Uterus (tissue), 4 donors: ENCODE results near the gene RNGTT. TPM values are rescaled to one million over a fixed set of nuclear protein-coding genes. Genes with fewer than 3 reads are reported as not detected.
"Not testable (repeated sequence)": the region's sequence is repeated elsewhere in the genome, so short reads cannot be mapped to it uniquely, and the experiment has no call there.

ENCODE experiments used
- DNase-seq, 2 donors: peaks; one replicate each; pipeline ENCODE4 v3.0.0-alpha.2; 2019 to 2020
- H3K27ac ChIP-seq, 2 donors: fragments of 200-600 bp; sonication (generic); 1 replicate in 1 of 2; 2 replicates in 1 of 2; pipeline ENCODE4 v1.5.1; 2016 to 2018
- H3K27me3 ChIP-seq, 2 donors: fragments of 200-600 bp; sonication (generic); one replicate each; pipeline ENCODE4 v1.5.1; 2018 to 2019; ENCODE audit warnings: control low read depth in 1 of 2
- H3K36me3 ChIP-seq, 2 donors: fragments of 200-600 bp; sonication (generic); one replicate each; pipeline ENCODE4 v1.5.1; 2019; ENCODE audit warnings: control low read depth in 1 of 2
- H3K4me1 ChIP-seq, 2 donors: fragments of 200-600 bp; sonication (generic); one replicate each; pipeline ENCODE4 v1.5.1; 2018 to 2019; ENCODE audit warnings: control low read depth in 1 of 2
- H3K4me3 ChIP-seq, 2 donors: fragments of 200-600 bp; sonication (generic); 1 replicate in 1 of 2; 2 replicates in 1 of 2; pipeline ENCODE4 v1.5.1; 2018 to 2019; ENCODE audit warnings: mild to moderate bottlenecking in 1 of 2
- H3K9me3 ChIP-seq, 2 donors: fragments of 200-600 bp; sonication (generic); one replicate each; pipeline ENCODE4 v1.5.1; 2019; ENCODE audit warnings: control low read depth in 1 of 2
- POLR2A ChIP-seq, 2 donors: fragments of 450-650 bp; IDR thresholded peaks; one replicate each; pipeline ENCODE4 v1.6.1; 2016; ENCODE audit warnings: antibody characterized with exemption in 2 of 2, mild to moderate bottlenecking in 1 of 2, moderate library complexity in 1 of 2
- intact Hi-C: fragments of 100-400 bp; cut with DNase I; formaldehyde crosslinking; loops from one replicate; pipeline ENCODE4 v1.15.1; 2023; ENCODE audit warnings: low total_unique reads
- total RNA-seq, 4 donors: library from RNA; depleted of rRNA in 3 of 4; stranded (reverse); fragments of >200 nt in 3 of 4; gene quantifications; one replicate each; pipeline versions ENCODE4 v1.1.0 to v1.2.4, GENCODE V29; 2014 to 2023
- TF ChIP-seq, protein P1 (sequence below), 4 experiments: fragments of 200-600 bp in 2 of 4; fragments of 450-650 bp in 2 of 4; sonication (generic) in 2 of 4; IDR thresholded peaks; one replicate each; pipeline ENCODE4 v1.5.1; 2016 to 2019; ENCODE audit warnings: antibody characterized with exemption in 4 of 4, mild to moderate bottlenecking in 2 of 4, moderate library complexity in 1 of 4
- donor health status: DM: yes; HTN: yes; CAD: no.

The RNGTT gene
- total RNA-seq, 4 donors from 2014 or later = 7.4 to 45.7 (median 16.1) TPM

DNA sequence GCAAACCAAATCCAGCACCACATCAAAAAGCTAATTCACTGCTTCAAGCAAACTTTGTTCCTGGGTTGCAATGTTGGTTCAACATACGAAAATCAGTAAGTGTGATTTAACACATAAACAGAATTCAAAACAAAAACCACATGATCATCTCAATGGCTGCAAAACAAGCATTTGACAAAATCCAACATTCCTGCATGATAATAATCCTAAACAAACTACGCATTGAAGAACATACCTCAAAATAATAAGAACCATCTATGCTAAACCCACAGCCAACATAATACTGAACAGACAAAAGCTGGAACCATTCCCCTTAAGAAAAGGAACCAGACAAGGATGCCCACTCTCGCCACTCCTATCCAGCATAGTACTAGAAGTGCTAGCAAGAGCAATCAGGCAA lies 49.9 kb downstream of the RNGTT start:
- H3K27ac ChIP-seq = no peak overlapping the region
- intact Hi-C loops = no loop called here

DNA sequence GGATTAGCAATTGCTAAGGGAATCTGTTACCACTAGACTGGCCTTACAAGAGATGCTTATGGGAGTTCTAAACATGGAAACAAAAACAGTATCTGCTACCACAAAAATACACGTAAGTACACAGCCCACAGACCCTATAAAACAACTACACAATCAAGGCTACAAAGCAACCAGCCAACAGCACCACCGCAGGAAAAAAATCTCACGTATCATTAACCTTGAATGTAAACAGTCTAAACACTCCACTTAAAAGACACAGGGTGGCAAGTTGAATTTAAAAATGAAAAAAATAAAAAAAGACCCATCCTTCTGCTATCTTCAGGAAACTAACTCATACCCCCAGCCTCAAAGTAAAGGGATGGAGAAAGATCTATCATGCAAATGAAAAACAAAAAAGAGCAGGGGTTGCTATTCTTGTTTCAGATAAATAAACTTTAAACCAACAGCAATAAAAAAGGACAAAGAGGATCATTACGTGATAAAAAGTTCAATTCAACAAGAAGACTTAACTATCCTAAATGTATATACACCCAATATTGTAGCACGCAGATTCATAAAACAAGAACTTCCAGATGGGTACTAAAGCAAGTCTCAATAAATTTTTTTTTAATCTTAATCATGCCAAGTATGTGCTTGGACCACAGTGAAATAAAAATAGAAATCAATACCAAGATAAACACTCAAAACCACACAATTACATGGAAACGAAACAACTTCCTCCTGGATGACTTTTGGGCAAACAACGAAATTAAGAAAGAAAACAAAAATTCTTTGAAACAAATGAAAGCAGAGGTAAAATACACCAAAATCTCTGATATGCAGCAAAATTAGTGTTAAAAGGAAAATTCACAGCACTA lies 52.3 kb downstream of the RNGTT start:
- TF ChIP-seq, protein P1, sequence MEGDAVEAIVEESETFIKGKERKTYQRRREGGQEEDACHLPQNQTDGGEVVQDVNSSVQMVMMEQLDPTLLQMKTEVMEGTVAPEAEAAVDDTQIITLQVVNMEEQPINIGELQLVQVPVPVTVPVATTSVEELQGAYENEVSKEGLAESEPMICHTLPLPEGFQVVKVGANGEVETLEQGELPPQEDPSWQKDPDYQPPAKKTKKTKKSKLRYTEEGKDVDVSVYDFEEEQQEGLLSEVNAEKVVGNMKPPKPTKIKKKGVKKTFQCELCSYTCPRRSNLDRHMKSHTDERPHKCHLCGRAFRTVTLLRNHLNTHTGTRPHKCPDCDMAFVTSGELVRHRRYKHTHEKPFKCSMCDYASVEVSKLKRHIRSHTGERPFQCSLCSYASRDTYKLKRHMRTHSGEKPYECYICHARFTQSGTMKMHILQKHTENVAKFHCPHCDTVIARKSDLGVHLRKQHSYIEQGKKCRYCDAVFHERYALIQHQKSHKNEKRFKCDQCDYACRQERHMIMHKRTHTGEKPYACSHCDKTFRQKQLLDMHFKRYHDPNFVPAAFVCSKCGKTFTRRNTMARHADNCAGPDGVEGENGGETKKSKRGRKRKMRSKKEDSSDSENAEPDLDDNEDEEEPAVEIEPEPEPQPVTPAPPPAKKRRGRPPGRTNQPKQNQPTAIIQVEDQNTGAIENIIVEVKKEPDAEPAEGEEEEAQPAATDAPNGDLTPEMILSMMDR (IDR thresholded peaks at IDR 0.05) = no peak
- TF ChIP-seq POLR2A (IDR thresholded peaks at IDR 0.05) = no peak
- Histone ChIP-seq H3K36me3 (no peaks in the 10 kb centered on the region), H3K4me1 (no peaks in the 10 kb centered on the region), H3K9me3 (no peaks in the 10 kb centered on the region), H3K4me3 (no peak overlapping the region), H3K27me3 (no peaks in the 10 kb centered on the region), H3K27ac (no peak overlapping the region)
- no peak for DNase-seq
- intact Hi-C loops = no loop called here

More for the DNA sequence above, 49.9 kb downstream of the RNGTT start:
- Histone ChIP-seq H3K9me3 (no peaks in the 10 kb centered on the region), H3K27me3 (no peaks in the 10 kb centered on the region), H3K36me3 (no peaks in the 10 kb centered on the region), H3K4me3 (no peak overlapping the region), H3K4me1 (no peaks in the 10 kb centered on the region)
- no peak for DNase-seq
- TF ChIP-seq POLR2A (IDR thresholded peaks at IDR 0.05) = no peak
- TF ChIP-seq, protein P1 (IDR thresholded peaks at IDR 0.05) = no peak

DNA sequence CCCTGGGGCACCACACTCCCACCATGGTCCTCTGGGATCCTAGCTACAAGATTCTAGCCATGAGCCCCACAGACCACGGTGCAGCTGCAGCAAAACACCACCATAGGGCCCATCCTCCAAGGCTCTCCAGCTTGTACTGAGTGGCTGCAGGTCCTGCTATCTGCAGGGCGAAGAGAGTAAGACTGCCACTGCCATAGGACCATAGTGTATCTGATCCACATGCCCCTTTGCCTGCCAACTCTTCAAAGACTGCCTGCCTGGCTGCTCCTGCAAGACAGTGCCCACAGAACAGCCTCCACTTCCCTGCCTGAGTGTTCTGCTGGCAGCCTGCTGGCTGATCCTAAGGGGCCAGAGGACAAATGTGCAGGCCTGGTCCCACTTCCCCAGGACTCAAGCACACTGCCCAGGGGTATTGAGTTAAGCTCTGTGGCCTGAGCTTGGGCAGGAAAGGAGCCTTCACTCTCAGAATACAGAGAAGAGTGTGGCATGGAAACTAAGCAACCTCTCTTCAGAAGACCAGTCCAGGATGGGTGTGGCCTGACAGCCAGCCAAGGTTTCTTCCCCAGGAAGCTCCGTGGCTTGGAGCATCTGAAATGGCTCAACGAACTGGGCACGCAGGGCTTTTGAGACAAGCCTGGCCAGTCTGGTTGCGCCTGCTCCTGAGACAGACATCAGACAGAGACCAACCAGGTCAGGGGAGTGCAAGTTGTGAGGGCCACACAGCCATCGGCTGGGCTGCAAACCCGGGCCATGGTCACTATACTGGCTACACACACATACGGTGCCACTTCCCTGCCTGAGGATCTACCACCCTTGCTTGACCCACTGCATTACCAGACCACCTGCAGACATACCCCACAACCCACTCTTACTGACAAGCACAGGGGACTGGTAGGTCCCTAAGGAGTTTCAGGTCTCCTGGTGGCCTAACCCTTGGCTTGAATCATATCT lies 54.5 kb downstream of the RNGTT start:
- no peaks in the 10 kb centered on the region for H3K36me3 ChIP-seq
- H3K4me1 ChIP-seq = no peaks in the 10 kb centered on the region
- no peak for TF ChIP-seq POLR2A (IDR thresholded peaks at IDR 0.05)
- TF ChIP-seq, protein P1 (IDR thresholded peaks at IDR 0.05) = no peak
- no peaks in the 10 kb centered on the region for H3K9me3 ChIP-seq
- no peak overlapping the region for H3K4me3 ChIP-seq
- H3K27me3 ChIP-seq = no peaks in the 10 kb centered on the region
- H3K27ac ChIP-seq = no peak overlapping the region
- intact Hi-C loops = no loop called here
- DNase-seq = no peak

DNA sequence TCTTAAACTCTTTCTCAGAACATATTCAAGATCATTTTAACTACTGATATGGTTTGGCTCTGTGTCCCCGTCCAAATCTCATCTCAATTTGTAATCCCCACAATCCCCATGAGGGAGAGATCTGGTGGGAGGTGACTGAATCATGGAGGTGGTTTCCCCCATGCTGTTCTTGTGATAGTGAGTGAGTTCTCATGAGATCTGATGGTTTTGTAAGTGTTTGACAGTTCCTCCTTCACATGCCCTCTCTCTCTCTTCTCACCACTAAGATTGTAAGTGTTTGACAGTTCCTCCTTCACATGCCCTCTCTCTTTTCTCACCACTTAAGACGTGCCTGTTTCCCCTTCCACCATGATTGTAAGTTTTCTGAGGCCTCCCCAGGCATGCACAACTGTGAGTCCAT lies 56.3 kb downstream of the RNGTT start:
- H3K9me3 ChIP-seq, H3K27me3 ChIP-seq, H3K4me1 ChIP-seq, DNase-seq, H3K27ac ChIP-seq, intact Hi-C loops, H3K36me3 ChIP-seq, H3K4me3 ChIP-seq: not testable (repeated sequence)

DNA sequence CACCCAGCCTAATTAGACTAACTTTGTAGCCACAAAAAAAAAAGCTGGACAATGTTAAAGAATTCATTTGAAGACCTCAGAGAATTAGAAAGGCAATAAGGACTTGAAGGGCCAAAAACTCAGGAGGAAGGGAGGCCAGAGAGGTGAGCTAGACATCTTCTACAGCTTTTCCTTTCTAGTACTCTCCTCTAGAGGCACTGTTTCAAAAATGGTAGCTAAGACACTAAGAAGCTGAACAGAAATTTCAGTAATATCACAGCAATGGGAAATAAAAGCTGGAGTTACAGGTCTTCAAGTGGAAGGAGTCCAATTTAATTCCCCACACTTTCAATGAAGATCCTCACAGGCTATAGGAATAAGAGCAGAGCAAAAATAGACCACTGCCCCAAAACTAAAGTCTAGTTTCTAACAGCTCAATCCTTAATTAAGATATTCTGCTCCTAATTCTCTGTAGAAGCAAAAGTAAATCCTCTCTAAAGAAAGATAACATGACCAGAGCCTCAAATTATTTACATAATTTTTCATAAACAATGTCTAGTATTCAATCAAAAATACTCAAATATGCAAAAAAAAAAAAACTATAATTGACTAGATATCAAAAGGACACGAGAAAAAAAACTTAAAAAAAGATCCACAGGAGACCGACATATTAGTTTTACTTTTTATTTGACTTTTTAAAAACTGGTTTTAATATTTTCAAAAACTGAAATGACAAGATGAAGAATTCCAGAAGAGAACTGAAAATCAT lies 63.7 kb downstream of the RNGTT start:
- TF ChIP-seq, protein P1 (IDR thresholded peaks at IDR 0.05) = no peak
- TF ChIP-seq POLR2A (IDR thresholded peaks at IDR 0.05) = no peak
- no peak overlapping the region for H3K4me3 ChIP-seq
- H3K36me3 ChIP-seq = no peaks in the 10 kb centered on the region
- H3K4me1 ChIP-seq = no peaks in the 10 kb centered on the region
- H3K27ac ChIP-seq = no peak overlapping the region
- DNase-seq = no peak
- no peaks in the 10 kb centered on the region for H3K9me3 ChIP-seq
- H3K27me3 ChIP-seq = no peaks in the 10 kb centered on the region
- intact Hi-C loops = no loop called here
